Smooth muscle cell (in vitro differentiated cells): ENCODE data around the gene ATAD1. TPM values are rescaled to one million over a fixed set of nuclear protein-coding genes. Genes with fewer than 3 reads are reported as not detected.

Source experiments
- DNase-seq: peaks from one replicate; lab custom pipeline; 2025; ENCODE audit not compliant: unreplicated experiment; lab: John Stamatoyannopoulos, UW
- H2AFZ ChIP-seq: fragments of 200-600 bp; sonication (generic); 2 replicates; pipeline ENCODE4 v1.6.0; 2016; ENCODE audit warnings: antibody characterized with exemption, low read depth, mild to moderate bottlenecking
- H3F3A ChIP-seq: fragments of 200-600 bp; sonication (generic); 2 replicates; pipeline ENCODE4 v1.6.0; 2017; ENCODE audit warnings: antibody characterized with exemption, low read depth
- H3K27ac ChIP-seq: fragments of 200-600 bp; sonication (generic); 2 replicates; pipeline ENCODE4 v1.5.1; 2016; ENCODE audit warnings: low read depth, mild to moderate bottlenecking
- H3K27me3 ChIP-seq: fragments of 200-600 bp; sonication (generic); 2 replicates; pipeline ENCODE4 v1.6.1; 2016; ENCODE audit warnings: low read depth, mild to moderate bottlenecking
- H3K36me3 ChIP-seq: fragments of 200-600 bp; sonication (generic); 2 replicates; pipeline ENCODE4 v1.5.1; 2016; ENCODE audit warnings: low read depth
- H3K4me1 ChIP-seq: fragments of 200-600 bp; sonication (generic); 2 replicates; pipeline ENCODE4 v1.5.1; 2016; ENCODE audit warnings: low read depth
- H3K4me2 ChIP-seq: fragments of 200-600 bp; sonication (generic); 2 replicates; pipeline ENCODE4 v1.6.0; 2016; ENCODE audit warnings: mild to moderate bottlenecking
- H3K4me3 ChIP-seq: fragments of 200-600 bp; sonication (generic); 2 replicates; pipeline ENCODE4 v1.5.1; 2016; ENCODE audit warnings: mild to moderate bottlenecking
- H3K79me2 ChIP-seq: fragments of 200-600 bp; sonication (generic); 2 replicates; pipeline ENCODE4 v1.6.0; 2016; ENCODE audit warnings: low read depth, mild to moderate bottlenecking
- H3K9ac ChIP-seq: fragments of 200-600 bp; sonication (generic); 2 replicates; pipeline ENCODE4 v1.6.0; 2016; ENCODE audit warnings: low read depth
- H3K9me3 ChIP-seq: fragments of 200-600 bp; sonication (generic); replicated peaks from 2 replicates; pipeline ENCODE4 v1.5.1; 2016; ENCODE audit warnings: low read depth
- H4K20me1 ChIP-seq: fragments of 200-600 bp; sonication (generic); 2 replicates; pipeline ENCODE4 v1.6.0; 2016; ENCODE audit warnings: low read depth
- WGBS: methylation state at CpG from one replicate; pipeline ENCODE4 v1.1.7; 2016; ENCODE audit warnings: low lambda C conversion rate; 5-methylcytosine and 5-hydroxymethylcytosine counted together
- polyA plus RNA-seq: library from polyadenylated mRNA; unstranded; fragments of >200 nt; fragmentation: Nextera tagmentation; extraction: Ambion mirVana; gene quantifications from 2 replicates; pipeline ENCODE4 v1.2.1, GENCODE V29; 2016
- total RNA-seq: library from RNA; depleted of rRNA; stranded (reverse); fragments of >200 nt; gene quantifications from 2 replicates; pipeline ENCODE4 v1.2.3, GENCODE V29; 2014
- TF ChIP-seq, protein P1 (sequence below): fragments of 200-600 bp; sonication (generic); IDR thresholded peaks from 2 replicates; pipeline ENCODE4 v1.5.1; 2017; ENCODE audit warnings: borderline replicate concordance, mild to moderate bottlenecking, antibody characterized with exemption; ENCODE audit not compliant: insufficient read depth, poor library complexity, severe bottlenecking

Gene ATAD1
- total and polyA plus RNA-seq, 2 experiments from 2014 or later, result 38.1 to 71.8 TPM

DNA sequence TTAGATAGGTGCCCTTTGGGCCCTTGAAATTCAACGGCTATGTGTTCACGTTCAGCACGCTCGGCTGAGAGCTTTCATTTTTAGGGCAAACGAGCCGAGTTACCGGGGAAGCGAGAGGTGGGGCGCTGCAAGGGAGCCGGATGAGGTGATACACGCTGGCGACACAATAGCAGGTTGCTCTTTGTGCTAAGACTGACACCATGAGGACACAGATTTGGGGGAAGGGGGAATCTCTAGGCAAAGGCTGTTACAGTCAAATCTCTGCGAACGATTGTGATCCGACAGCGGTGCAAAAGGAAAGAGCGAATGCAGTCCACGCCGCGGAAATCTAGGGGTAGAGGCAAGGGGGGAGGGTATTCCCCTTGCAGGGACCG is 44.6 kb upstream of the ATAD1 start:
- Histone ChIP-seq H4K20me1 (peaks cover 35% of the 10 kb centered on the region), H3K9me3 (no peaks in the 10 kb centered on the region), H3K79me2 (peaks cover 35% of the 10 kb centered on the region), H3K36me3 (no peaks in the 10 kb centered on the region), H3K4me3 (peak overlapping the region; percentile 89), H3K9ac (peak overlapping the region; percentile 29), H3K27ac (peak overlapping the region; percentile 67), H3K4me2 (peak overlapping the region; percentile 92), H3F3A (peaks cover 14% of the 10 kb centered on the region), H2AFZ (peak overlapping the region; percentile 89), H3K27me3 (no peaks in the 10 kb centered on the region), H3K4me1 (peaks cover 14% of the 10 kb centered on the region)
- DNase-seq, result no peak
- 2% methylated on average over 21 of the region's 21 CpGs for WGBS
- TF ChIP-seq, protein P1, sequence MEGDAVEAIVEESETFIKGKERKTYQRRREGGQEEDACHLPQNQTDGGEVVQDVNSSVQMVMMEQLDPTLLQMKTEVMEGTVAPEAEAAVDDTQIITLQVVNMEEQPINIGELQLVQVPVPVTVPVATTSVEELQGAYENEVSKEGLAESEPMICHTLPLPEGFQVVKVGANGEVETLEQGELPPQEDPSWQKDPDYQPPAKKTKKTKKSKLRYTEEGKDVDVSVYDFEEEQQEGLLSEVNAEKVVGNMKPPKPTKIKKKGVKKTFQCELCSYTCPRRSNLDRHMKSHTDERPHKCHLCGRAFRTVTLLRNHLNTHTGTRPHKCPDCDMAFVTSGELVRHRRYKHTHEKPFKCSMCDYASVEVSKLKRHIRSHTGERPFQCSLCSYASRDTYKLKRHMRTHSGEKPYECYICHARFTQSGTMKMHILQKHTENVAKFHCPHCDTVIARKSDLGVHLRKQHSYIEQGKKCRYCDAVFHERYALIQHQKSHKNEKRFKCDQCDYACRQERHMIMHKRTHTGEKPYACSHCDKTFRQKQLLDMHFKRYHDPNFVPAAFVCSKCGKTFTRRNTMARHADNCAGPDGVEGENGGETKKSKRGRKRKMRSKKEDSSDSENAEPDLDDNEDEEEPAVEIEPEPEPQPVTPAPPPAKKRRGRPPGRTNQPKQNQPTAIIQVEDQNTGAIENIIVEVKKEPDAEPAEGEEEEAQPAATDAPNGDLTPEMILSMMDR, result no peak

DNA sequence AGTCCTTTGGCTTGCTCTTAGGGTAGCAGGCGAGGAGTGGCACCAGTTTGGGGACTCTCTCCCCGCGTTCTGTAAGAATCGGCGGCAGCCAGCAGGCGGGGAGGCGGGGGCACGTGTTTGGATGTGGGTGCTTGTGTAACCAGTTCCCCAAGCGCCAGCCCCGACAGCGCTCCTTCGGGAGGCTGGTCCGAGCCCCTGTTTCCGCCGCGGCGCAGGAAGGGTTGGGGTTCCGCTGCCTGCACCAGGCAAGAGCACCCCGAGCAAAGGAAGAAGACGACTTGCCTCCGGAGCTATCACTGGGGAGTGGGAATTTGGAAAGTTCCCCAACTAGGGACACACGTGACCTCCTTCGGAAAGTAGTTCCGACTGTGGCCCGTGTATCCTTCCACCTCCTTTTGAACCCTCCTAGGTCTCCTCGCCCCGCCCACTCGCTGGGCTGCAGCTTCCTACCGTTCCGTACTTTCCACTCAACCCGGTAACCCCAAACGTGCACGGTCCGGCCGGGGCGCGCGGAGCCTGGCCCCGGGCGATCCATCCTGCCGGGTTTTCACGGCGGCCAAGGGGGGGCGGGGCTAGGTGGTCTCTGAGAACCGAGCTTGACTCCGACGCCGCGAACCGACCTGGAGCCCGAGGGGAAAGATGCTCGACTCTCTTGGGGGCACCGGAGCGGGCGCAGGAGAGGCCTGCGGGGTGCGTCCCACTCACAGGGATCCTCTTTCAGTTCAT is 44.1 kb upstream of the ATAD1 start:
- H3K79me2 ChIP-seq, result peaks cover 30% of the 10 kb centered on the region
- H2AFZ ChIP-seq, result peak overlapping the region; percentile 89
- no peaks in the 10 kb centered on the region for H3K9me3 ChIP-seq
- peaks cover 9% of the 10 kb centered on the region for H3K4me1 ChIP-seq
- H3F3A ChIP-seq, result peaks cover 14% of the 10 kb centered on the region
- peak overlapping the region; percentile 29 for H3K9ac ChIP-seq
- H3K4me3 ChIP-seq, result peak overlapping the region; percentile 89
- H3K27me3 ChIP-seq, result no peaks in the 10 kb centered on the region
- H4K20me1 ChIP-seq, result peaks cover 29% of the 10 kb centered on the region
- no peaks in the 10 kb centered on the region for H3K36me3 ChIP-seq
- under 1% methylated on average over 57 of the region's 57 CpGs for WGBS
- H3K4me2 ChIP-seq, result peak overlapping the region; percentile 92
- DNase-seq, result peak; percentile 80
- peak overlapping the region; percentile 67 for H3K27ac ChIP-seq
- TF ChIP-seq, protein P1, result no peak

DNA sequence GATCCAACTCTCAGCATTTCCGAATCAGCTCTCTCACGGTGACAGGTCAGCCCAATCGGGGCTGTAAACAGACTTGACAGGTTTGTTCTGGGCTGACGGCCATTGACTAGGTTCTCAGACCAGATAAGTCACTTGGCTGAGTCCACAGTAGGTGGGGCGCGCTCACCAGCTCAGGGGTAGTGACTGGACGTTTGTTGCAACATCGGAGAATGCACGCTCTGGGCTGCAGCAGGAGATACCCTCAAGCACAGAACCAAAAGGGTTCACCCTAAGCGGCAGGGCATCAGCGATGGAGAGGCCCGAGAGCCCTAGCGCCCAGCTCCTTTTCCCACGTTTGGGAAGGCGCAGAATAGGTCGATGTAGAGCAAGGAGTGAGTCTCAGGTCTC is 43.5 kb upstream of the ATAD1 start:
- H3K4me2 ChIP-seq, result peak overlapping the region; percentile 92
- 4% methylated on average over 16 of the region's 16 CpGs for WGBS
- DNase-seq, result peak; percentile 54

More for the DNA sequence above, 43.5 kb upstream of the ATAD1 start:
- Histone ChIP-seq H3F3A (peaks cover 14% of the 10 kb centered on the region), H4K20me1 (peaks cover 24% of the 10 kb centered on the region), H3K27me3 (no peaks in the 10 kb centered on the region), H3K9ac (no peak overlapping the region), H3K36me3 (no peaks in the 10 kb centered on the region), H3K79me2 (peaks cover 24% of the 10 kb centered on the region), H2AFZ (peak overlapping the region; percentile 89), H3K4me3 (peak overlapping the region; percentile 89), H3K4me1 (peaks cover 4% of the 10 kb centered on the region), H3K27ac (peak overlapping the region; percentile 67), H3K9me3 (no peaks in the 10 kb centered on the region)
- TF ChIP-seq, protein P1, result peak; percentile 13
